ENCODE data around the gene DDX1. TPM values are rescaled to one million over a fixed set of nuclear protein-coding genes. Genes with fewer than 3 reads are reported as not detected.

The DDX1 gene
- total RNA-seq, 1 experiment from 2014 or later: 37.5 TPM

- Histone ChIP-seq H3K4me3 (ENCODE audit: low read length) (no peak overlapping the region), H3K79me2 (ENCODE audit: low read length) (no peaks in the 10 kb centered on the region), H3K36me3 (ENCODE audit: insufficient read depth, low read length) (no peaks in the 10 kb centered on the region), H4K20me1 (ENCODE audit: insufficient read depth, low read depth, low read length) (no peaks in the 10 kb centered on the region), H3K9ac (ENCODE audit: low read length) (no peak overlapping the region), H3K4me2 (ENCODE audit: low read depth, low read length, poor library complexity, severe bottlenecking) (no peak overlapping the region), H3K9me2 (replicated peaks; ENCODE audit: insufficient read depth, low read length) (no peaks in the 10 kb centered on the region), H3K4me1 (ENCODE audit: low read length) (peaks cover 5% of the 10 kb centered on the region), H3K27ac (ENCODE audit: low read length) (no peak overlapping the region), H2AFZ (ENCODE audit: low read length) (no peak overlapping the region), H3K9me3 (ENCODE audit: low read length) (no peaks in the 10 kb centered on the region), H3K27me3 (ENCODE audit: low read length) (no peaks in the 10 kb centered on the region)
- DNase-seq: no peak
Measured at GRCh38 chr2:15566912-15567311, 24.8 kb upstream of the DDX1 start.

- Histone ChIP-seq H3K9me2 (replicated peaks; ENCODE audit: insufficient read depth, low read length) (no peaks in the 10 kb centered on the region), H3K27me3 (ENCODE audit: low read length) (no peaks in the 10 kb centered on the region), H3K4me2 (ENCODE audit: low read depth, low read length, poor library complexity, severe bottlenecking) (no peak overlapping the region), H3K4me1 (ENCODE audit: low read length) (no peaks in the 10 kb centered on the region), H3K9ac (ENCODE audit: low read length) (no peak overlapping the region), H3K36me3 (ENCODE audit: insufficient read depth, low read length) (no peaks in the 10 kb centered on the region), H3K4me3 (ENCODE audit: low read length) (no peak overlapping the region), H3K9me3 (ENCODE audit: low read length) (no peaks in the 10 kb centered on the region), H3K79me2 (ENCODE audit: low read length) (no peaks in the 10 kb centered on the region), H3K27ac (ENCODE audit: low read length) (no peak overlapping the region), H4K20me1 (ENCODE audit: insufficient read depth, low read depth, low read length) (no peaks in the 10 kb centered on the region), H2AFZ (ENCODE audit: low read length) (no peak overlapping the region)
- no peak for DNase-seq
Measured at GRCh38 chr2:15568874-15569273, 22.8 kb upstream of the DDX1 start.

GRCh38 chr2:15570104-15570503, 21.6 kb upstream of the DDX1 start:
- Histone ChIP-seq H3K9ac (ENCODE audit: low read length) (no peak overlapping the region), H3K4me1 (ENCODE audit: low read length) (no peaks in the 10 kb centered on the region), H3K36me3 (ENCODE audit: insufficient read depth, low read length) (no peaks in the 10 kb centered on the region), H4K20me1 (ENCODE audit: insufficient read depth, low read depth, low read length) (no peaks in the 10 kb centered on the region), H3K4me2 (ENCODE audit: low read depth, low read length, poor library complexity, severe bottlenecking) (no peak overlapping the region), H3K79me2 (ENCODE audit: low read length) (no peaks in the 10 kb centered on the region), H2AFZ (ENCODE audit: low read length) (no peak overlapping the region), H3K4me3 (ENCODE audit: low read length) (no peak overlapping the region), H3K27me3 (ENCODE audit: low read length) (no peaks in the 10 kb centered on the region), H3K9me2 (replicated peaks; ENCODE audit: insufficient read depth, low read length) (no peaks in the 10 kb centered on the region), H3K27ac (ENCODE audit: low read length) (no peak overlapping the region), H3K9me3 (ENCODE audit: low read length) (no peaks in the 10 kb centered on the region)
- DNase-seq: no peak

GRCh38 chr2:15571729-15572128, 19.9 kb upstream of the DDX1 start:
- Histone ChIP-seq H3K27me3 (ENCODE audit: low read length) (no peaks in the 10 kb centered on the region), H4K20me1 (ENCODE audit: insufficient read depth, low read depth, low read length) (no peaks in the 10 kb centered on the region), H3K27ac (ENCODE audit: low read length) (no peak overlapping the region), H3K4me3 (ENCODE audit: low read length) (no peak overlapping the region), H2AFZ (ENCODE audit: low read length) (no peak overlapping the region), H3K79me2 (ENCODE audit: low read length) (no peaks in the 10 kb centered on the region), H3K9ac (ENCODE audit: low read length) (no peak overlapping the region), H3K9me2 (replicated peaks; ENCODE audit: insufficient read depth, low read length) (no peaks in the 10 kb centered on the region), H3K4me1 (ENCODE audit: low read length) (no peaks in the 10 kb centered on the region), H3K4me2 (ENCODE audit: low read depth, low read length, poor library complexity, severe bottlenecking) (no peak overlapping the region), H3K36me3 (ENCODE audit: insufficient read depth, low read length) (no peaks in the 10 kb centered on the region), H3K9me3 (ENCODE audit: low read length) (no peaks in the 10 kb centered on the region)
- DNase-seq: no peak

- Histone ChIP-seq H2AFZ (ENCODE audit: low read length) (no peak overlapping the region), H4K20me1 (ENCODE audit: insufficient read depth, low read depth, low read length) (no peaks in the 10 kb centered on the region), H3K36me3 (ENCODE audit: insufficient read depth, low read length) (no peaks in the 10 kb centered on the region), H3K4me3 (ENCODE audit: low read length) (no peak overlapping the region), H3K9me3 (ENCODE audit: low read length) (no peaks in the 10 kb centered on the region), H3K4me2 (ENCODE audit: low read depth, low read length, poor library complexity, severe bottlenecking) (no peak overlapping the region), H3K79me2 (ENCODE audit: low read length) (no peaks in the 10 kb centered on the region), H3K9me2 (replicated peaks; ENCODE audit: insufficient read depth, low read length) (no peaks in the 10 kb centered on the region), H3K27me3 (ENCODE audit: low read length) (no peaks in the 10 kb centered on the region), H3K9ac (ENCODE audit: low read length) (no peak overlapping the region), H3K27ac (ENCODE audit: low read length) (no peak overlapping the region), H3K4me1 (ENCODE audit: low read length) (peaks cover 1% of the 10 kb centered on the region)
- peak; percentile 90 for DNase-seq
Measured at GRCh38 chr2:15577071-15577735, 14.5 kb upstream of the DDX1 start.

GRCh38 chr2:15579641-15580040, 12.0 kb upstream of the DDX1 start:
- peaks cover 13% of the 10 kb centered on the region for H3K4me1 ChIP-seq (ENCODE audit: low read length)
- H3K9ac ChIP-seq (ENCODE audit: low read length): no peak overlapping the region
- no peak overlapping the region for H2AFZ ChIP-seq (ENCODE audit: low read length)
- no peak for DNase-seq
- H3K9me3 ChIP-seq (ENCODE audit: low read length): no peaks in the 10 kb centered on the region
- no peak overlapping the region for H3K4me3 ChIP-seq (ENCODE audit: low read length)
- H3K4me2 ChIP-seq (ENCODE audit: low read depth, low read length, poor library complexity, severe bottlenecking): no peak overlapping the region
- no peaks in the 10 kb centered on the region for H3K79me2 ChIP-seq (ENCODE audit: low read length)
- H3K27me3 ChIP-seq (ENCODE audit: low read length): no peaks in the 10 kb centered on the region
- H4K20me1 ChIP-seq (ENCODE audit: insufficient read depth, low read depth, low read length): no peaks in the 10 kb centered on the region
- H3K9me2 ChIP-seq (replicated peaks; ENCODE audit: insufficient read depth, low read length): no peaks in the 10 kb centered on the region
- no peak overlapping the region for H3K27ac ChIP-seq (ENCODE audit: low read length)
- H3K36me3 ChIP-seq (ENCODE audit: insufficient read depth, low read length): no peaks in the 10 kb centered on the region

- H3K27ac ChIP-seq (ENCODE audit: low read length): no peak overlapping the region
- H3K9me3 ChIP-seq (ENCODE audit: low read length): no peaks in the 10 kb centered on the region
- no peak overlapping the region for H3K4me3 ChIP-seq (ENCODE audit: low read length)
- H3K4me1 ChIP-seq (ENCODE audit: low read length): peaks cover 13% of the 10 kb centered on the region
- no peak overlapping the region for H3K4me2 ChIP-seq (ENCODE audit: low read depth, low read length, poor library complexity, severe bottlenecking)
- no peak overlapping the region for H2AFZ ChIP-seq (ENCODE audit: low read length)
- H3K79me2 ChIP-seq (ENCODE audit: low read length): no peaks in the 10 kb centered on the region
- H3K27me3 ChIP-seq (ENCODE audit: low read length): no peaks in the 10 kb centered on the region
- H3K9ac ChIP-seq (ENCODE audit: low read length): no peak overlapping the region
- no peaks in the 10 kb centered on the region for H4K20me1 ChIP-seq (ENCODE audit: insufficient read depth, low read depth, low read length)
- no peaks in the 10 kb centered on the region for H3K36me3 ChIP-seq (ENCODE audit: insufficient read depth, low read length)
- H3K9me2 ChIP-seq (replicated peaks; ENCODE audit: insufficient read depth, low read length): no peaks in the 10 kb centered on the region
- DNase-seq: no peak
Measured at GRCh38 chr2:15580451-15580850, 11.2 kb upstream of the DDX1 start.

GRCh38 chr2:15582710-15583357, 8.8 kb upstream of the DDX1 start:
- peaks cover 13% of the 10 kb centered on the region for H3K4me1 ChIP-seq (ENCODE audit: low read length)
- no peaks in the 10 kb centered on the region for H3K9me3 ChIP-seq (ENCODE audit: low read length)
- H3K79me2 ChIP-seq (ENCODE audit: low read length): no peaks in the 10 kb centered on the region
- peak overlapping the region; percentile 70 for H3K4me2 ChIP-seq (ENCODE audit: low read depth, low read length, poor library complexity, severe bottlenecking)
- H3K27me3 ChIP-seq (ENCODE audit: low read length): no peaks in the 10 kb centered on the region
- no peaks in the 10 kb centered on the region for H3K9me2 ChIP-seq (replicated peaks; ENCODE audit: insufficient read depth, low read length)
- peak overlapping the region; percentile 59 for H3K4me3 ChIP-seq (ENCODE audit: low read length)
- H2AFZ ChIP-seq (ENCODE audit: low read length): peak overlapping the region; percentile 87; the same call in 1 of the 2 replicates
- H3K36me3 ChIP-seq (ENCODE audit: insufficient read depth, low read length): no peaks in the 10 kb centered on the region
- H3K27ac ChIP-seq (ENCODE audit: low read length): no peak overlapping the region
- H4K20me1 ChIP-seq (ENCODE audit: insufficient read depth, low read depth, low read length): no peaks in the 10 kb centered on the region
- peak overlapping the region; percentile 59 for H3K9ac ChIP-seq (ENCODE audit: low read length)
- DNase-seq: peak; percentile 46

Data from Karpas-422 (cell line).